ENCODE data around the gene TBX21.
"Not testable (repeated sequence)": the region's sequence is repeated elsewhere in the genome, so short reads cannot be mapped to it uniquely, and the experiment has no call there.

The TBX21 gene

DNA sequence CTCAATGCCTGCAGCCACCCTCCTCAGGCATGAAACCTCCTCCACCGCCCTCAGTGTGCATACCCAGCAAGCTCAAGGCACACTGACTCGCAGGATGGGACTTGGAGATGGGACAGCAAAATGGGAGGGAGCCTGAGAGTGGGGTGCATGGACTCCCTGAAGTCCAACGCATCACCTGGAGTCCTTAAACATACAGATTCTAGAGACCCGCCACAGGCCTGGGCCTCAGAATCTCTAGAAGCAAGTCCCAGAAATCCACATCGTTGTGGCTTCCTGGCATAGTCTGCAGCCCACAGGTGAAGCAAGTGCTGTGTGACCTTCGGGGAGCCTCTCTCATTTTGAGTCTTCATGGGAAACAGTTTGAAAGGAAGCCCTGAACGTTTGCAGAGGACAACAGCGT is 3.6 kb upstream of the TBX21 start:
- H3K4me3 ChIP-seq (ENCODE audit: low read depth, low read length), result no peak overlapping the region

GRCh38 chr17:47730681-47731080 is 2.4 kb upstream of the TBX21 start:
- no peak overlapping the region for H3K4me3 ChIP-seq (ENCODE audit: low read depth, low read length)

DNA sequence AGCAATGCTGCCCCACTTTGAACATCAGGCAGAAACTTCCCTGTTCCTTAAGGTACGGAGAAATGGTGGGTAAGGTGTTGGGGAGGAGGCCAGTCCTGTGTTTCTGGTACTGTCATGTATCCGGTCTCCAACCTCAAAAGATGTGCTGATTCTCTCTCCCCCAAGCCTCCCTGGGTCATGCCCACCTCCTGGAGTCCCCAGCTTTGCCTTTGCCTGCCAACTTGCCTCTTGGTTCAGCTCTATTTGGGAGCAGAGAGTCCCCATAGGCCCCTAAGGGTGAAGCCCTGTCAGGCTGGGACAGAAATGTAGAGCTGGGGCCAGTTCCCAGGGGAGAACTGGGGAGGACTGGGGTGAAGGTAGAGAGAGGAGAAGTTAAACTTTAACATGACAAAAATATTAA is 1.6 kb upstream of the TBX21 start:
- H3K4me3 ChIP-seq (ENCODE audit: low read depth, low read length), result no peak overlapping the region

DNA sequence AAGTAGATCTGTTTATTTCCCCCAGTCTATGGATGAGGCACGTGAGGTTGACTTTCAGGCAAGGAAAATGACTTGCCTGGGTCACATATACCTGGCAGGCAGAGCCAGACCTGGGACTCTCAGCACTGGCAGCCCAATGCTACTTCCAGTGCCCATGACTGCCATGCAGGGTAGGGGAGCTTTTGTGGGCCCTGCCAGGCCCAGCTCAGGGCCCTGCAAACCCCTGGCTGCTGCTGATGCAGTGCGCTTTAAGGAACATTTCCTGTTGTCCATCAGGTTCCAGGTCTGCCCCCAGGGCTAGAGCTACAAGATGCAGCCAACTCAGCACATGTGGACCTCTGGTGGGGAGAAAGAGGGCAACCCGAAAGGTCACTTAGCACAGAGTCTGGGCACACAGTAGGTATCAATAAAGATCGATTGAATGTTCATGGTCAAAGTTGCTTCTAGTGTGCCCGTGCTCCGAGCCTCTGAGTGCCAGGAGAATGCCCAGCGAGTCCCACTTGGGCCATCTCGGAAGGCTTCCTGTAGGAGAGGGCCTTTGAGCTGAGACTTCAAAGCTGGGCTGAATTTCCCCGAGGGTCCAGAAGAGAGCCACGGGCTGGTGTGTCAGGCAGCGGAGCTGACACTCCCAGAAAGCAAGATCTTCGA is 513 bp upstream of the TBX21 start:
- H3K4me3 ChIP-seq (ENCODE audit: low read depth, low read length), result peak overlapping the region; percentile 30

GRCh38 chr17:47733674-47734410 is 806 bp downstream of the TBX21 start:
- H3K4me3 ChIP-seq (ENCODE audit: low read depth, low read length), result peak overlapping the region; percentile 30

GRCh38 chr17:47735139-47735464 is 2.1 kb downstream of the TBX21 start:
- no peak overlapping the region for H3K4me3 ChIP-seq (ENCODE audit: low read depth, low read length)

GRCh38 chr17:47735536-47736011 is 2.5 kb downstream of the TBX21 start:
- no peak overlapping the region for H3K4me3 ChIP-seq (ENCODE audit: low read depth, low read length)

DNA sequence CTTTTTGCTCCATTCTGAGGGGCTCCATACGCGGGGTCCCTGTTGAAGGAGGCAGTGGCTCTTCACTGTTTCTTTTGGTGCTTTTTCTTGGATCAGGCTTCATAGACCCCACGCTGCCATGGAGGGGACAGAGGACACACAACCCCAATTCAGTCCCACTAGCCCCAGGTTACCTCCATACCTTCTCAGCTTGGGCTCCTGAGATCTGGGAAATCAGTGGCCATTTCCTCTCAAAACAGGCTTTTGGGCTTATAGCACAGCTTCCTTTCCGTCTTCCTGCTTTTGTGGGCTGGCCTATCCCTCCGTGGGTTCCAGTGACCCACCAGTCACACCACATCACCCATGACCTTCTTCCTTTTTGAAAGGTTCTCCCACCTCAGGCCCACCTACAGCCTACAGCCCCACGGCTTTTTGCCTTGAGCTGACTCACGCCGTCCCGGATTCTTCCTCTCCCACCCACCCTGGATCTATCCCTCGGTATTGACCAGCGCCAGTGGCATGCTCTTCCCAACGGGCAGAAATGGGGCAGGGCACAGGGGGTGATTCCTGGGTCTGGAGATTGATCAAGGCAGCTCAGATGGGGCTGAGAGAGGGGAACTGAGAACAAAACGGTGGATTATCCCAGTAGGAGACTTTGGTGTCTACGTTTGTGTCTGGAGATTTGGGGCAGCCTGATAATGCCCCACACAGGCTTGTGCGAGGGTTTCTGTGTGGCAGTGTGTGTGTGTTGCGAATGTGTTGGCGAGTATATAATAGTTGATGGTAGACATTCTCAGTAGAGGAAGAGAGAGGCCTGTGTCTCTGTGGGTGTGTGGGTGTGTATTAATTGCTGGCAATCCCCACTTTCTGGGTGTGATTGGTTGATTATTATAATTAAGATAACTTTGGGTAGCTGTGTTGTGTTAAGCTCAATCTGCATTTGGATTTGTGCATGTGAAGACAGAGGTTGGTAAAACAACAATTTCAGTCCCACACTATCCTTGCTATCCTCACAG is 3.8 kb downstream of the TBX21 start:
- H3K4me3 ChIP-seq (ENCODE audit: low read depth, low read length), result no peak overlapping the region

GRCh38 chr17:47738178-47738577 is 5.1 kb downstream of the TBX21 start:
- no peak overlapping the region for H3K4me3 ChIP-seq (ENCODE audit: low read depth, low read length)

GRCh38 chr17:47739150-47739549 is 6.1 kb downstream of the TBX21 start:
- no peak overlapping the region for H3K4me3 ChIP-seq (ENCODE audit: low read depth, low read length)

GRCh38 chr17:47739945-47740344 is 6.9 kb downstream of the TBX21 start:
- H3K4me3 ChIP-seq (ENCODE audit: low read depth, low read length), result not testable (repeated sequence)

GRCh38 chr17:47741109-47741792 is 8.2 kb downstream of the TBX21 start:
- no peak overlapping the region for H3K4me3 ChIP-seq (ENCODE audit: low read depth, low read length)

DNA sequence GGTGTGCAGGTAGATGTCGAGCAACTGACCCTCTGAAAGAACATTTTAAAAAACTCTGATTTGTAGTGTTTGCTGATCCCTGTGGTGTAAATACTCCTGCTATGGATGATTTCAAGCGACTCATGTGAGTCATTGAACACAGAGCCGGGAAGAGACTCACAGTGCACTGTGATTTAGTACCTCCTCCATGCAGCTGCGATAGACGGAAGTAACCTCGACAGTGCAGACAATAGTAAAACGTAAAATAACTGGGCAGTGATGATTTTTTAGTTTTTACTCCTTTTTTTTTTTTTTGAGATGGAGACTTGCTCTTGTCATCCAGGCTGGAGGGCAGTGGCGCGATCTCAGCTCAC is 8.7 kb downstream of the TBX21 start:
- H3K4me3 ChIP-seq (ENCODE audit: low read depth, low read length), result no peak overlapping the region

DNA sequence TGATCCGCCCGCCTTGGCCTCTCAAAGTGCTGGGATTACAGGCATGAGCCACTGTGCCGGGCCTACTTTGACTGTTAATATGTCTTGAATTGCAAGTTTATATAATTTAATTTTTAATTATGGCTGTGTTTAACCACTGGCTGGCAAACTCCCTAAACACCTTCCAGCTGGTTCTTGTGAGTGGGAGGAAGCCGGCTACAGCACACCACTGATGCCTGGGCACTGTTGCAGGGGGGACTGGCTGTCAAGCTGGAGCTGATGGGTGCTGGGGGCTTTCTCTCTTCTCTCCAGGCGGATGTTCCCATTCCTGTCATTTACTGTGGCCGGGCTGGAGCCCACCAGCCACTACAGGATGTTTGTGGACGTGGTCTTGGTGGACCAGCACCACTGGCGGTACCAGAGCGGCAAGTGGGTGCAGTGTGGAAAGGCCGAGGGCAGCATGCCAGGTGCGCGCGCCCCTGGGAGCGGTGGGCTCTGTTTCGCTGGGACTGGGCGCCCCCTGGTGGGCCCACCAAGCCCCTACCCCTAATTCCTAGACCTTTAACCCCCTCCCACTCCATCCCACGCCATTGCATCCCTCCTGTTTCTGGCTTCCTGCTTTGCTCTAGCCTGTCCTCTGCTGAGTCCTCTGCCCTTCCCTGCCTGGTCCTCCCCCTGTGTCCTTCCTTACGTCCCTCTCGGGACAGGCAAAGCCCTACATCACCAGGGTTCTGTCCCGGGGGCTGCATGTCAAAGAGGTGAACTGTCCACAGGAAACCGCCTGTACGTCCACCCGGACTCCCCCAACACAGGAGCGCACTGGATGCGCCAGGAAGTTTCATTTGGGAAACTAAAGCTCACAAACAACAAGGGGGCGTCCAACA is 9.5 kb downstream of the TBX21 start:
- H3K4me3 ChIP-seq (ENCODE audit: low read depth, low read length), result no peak overlapping the region

DNA sequence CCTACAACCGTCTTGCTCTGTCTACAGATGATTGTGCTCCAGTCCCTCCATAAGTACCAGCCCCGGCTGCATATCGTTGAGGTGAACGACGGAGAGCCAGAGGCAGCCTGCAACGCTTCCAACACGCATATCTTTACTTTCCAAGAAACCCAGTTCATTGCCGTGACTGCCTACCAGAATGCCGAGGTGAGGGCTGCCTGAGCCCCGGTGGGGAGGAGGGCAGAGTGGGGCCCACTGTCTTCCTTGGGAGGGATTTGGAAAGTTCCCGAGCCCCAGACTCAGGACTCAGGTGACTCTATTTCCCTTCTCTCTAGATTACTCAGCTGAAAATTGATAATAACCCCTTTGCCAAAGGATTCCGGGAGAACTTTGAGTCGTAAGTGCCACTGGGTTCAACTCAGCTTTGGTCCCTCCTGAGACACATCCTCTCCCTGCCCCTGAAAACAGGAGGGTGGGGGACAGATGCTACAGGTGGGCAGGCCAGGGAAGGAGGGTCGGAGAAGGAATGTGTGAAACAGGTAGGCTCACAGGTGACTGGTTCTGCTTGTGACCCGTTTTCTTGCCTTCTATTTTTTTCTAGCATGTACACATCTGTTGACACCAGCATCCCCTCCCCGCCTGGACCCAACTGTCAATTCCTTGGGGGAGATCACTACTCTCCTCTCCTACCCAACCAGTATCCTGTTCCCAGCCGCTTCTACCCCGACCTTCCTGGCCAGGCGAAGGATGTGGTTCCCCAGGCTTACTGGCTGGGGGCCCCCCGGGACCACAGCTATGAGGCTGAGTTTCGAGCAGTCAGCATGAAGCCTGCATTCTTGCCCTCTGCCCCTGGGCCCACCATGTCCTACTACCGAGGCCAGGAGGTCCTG is 11.4 kb downstream of the TBX21 start:
- no peak overlapping the region for H3K4me3 ChIP-seq (ENCODE audit: low read depth, low read length)

DNA sequence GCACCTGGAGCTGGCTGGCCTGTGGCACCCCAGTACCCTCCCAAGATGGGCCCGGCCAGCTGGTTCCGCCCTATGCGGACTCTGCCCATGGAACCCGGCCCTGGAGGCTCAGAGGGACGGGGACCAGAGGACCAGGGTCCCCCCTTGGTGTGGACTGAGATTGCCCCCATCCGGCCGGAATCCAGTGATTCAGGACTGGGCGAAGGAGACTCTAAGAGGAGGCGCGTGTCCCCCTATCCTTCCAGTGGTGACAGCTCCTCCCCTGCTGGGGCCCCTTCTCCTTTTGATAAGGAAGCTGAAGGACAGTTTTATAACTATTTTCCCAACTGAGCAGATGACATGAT is 12.0 kb downstream of the TBX21 start:
- H3K4me3 ChIP-seq (ENCODE audit: low read depth, low read length), result no peak overlapping the region

DNA sequence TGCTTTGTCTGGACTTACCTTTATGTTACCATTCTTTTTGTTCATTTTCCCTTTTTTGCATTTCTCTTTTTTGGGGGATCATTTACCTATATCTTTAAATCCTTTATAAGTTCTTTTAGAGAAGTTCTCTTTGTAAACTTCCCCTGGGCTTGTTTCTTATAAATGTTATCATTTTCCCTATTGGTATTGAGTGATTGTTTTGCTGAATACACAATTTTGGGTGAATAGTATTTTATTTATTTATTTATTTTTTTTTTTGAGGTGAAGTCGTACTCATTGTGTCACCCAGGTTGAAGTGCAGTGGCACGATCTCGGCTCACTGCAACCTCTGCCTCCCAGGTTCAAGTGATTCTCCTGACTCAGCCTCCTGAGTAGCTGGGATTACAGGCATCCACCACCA is 18.4 kb downstream of the TBX21 start:
- no peak overlapping the region for H3K4me3 ChIP-seq (ENCODE audit: low read depth, low read length)

GRCh38 chr17:47757386-47757785 is 24.4 kb downstream of the TBX21 start:
- no peak overlapping the region for H3K4me3 ChIP-seq (ENCODE audit: low read depth, low read length)

DNA sequence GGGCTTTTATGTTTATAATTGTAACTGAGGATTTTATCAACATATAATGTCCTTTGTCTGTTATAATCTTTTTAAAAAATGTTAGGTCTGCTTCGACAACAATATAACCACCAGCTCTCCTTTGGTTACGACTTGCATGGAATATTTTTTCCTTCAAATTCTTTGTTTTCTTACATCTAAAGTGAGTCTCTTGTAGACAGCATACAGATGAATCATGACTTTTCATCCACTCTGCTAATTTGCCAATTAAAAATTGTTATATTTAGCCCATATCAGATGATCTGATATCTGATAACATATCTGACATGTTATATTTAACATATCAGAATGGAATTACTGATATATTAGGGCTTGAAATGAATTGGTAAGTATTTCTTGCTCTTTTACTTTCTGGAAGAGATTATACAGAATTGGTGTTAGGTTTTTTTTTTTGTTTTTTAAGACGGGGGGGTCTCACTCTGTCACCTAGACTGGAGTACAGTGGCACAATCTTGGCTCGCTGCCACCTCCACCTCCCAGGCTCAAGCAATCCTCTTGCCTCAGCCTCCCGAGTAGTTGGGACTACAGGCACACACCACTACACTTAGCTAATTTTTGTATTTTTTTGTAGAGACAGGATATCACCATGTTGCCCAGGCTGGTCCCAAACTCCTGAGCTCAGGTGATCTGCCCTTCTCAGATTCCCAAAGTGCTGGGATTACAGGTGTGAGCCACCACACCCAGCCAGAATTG is 27.5 kb downstream of the TBX21 start:
- H3K4me3 ChIP-seq (ENCODE audit: low read depth, low read length), result no peak overlapping the region

All from iPS-11a (cell line).